Suprapubic skin (tissue), 3 donors: Measurements from ENCODE around the gene TRAPPC2L.

Source experiments
- CTCF ChIP-seq, 2 donors: fragments of 200-600 bp in 1 of 2; fragments of 450-650 bp in 1 of 2; sonication (generic) in 1 of 2; IDR thresholded peaks; one replicate each; pipeline ENCODE4 v1.5.1; 2016 to 2019; ENCODE audit warnings: antibody characterized with exemption in 2 of 2, mild to moderate bottlenecking in 1 of 2, moderate library complexity in 1 of 2
- POLR2A ChIP-seq, 2 donors: fragments of 450-650 bp; IDR thresholded peaks; one replicate each; pipeline ENCODE4 v1.6.1; 2017; ENCODE audit warnings: antibody characterized with exemption in 2 of 2, mild to moderate bottlenecking in 2 of 2, moderate library complexity in 2 of 2

GRCh38 chr16:88900662-88901052, 43.7 kb downstream of the TRAPPC2L start:
- TF ChIP-seq CTCF (IDR thresholded peaks at IDR 0.05) (no peak), POLR2A (IDR thresholded peaks at IDR 0.05) (no peak)
